NT2/D1 (cell line): ENCODE results near the gene SH2D6.
"Not testable (repeated sequence)": the region's sequence is repeated elsewhere in the genome, so short reads cannot be mapped to it uniquely, and the experiment has no call there.

ENCODE experiments used
- DNase-seq: peaks from one replicate; pipeline ENCODE4 v3.0.0-alpha.2; 2011; ENCODE audit warnings: low read depth, low spot score
- H3K27me3 ChIP-seq: 2 replicates; pipeline ENCODE4 v1.6.0; 2011; ENCODE audit warnings: mild to moderate bottlenecking; ENCODE audit not compliant: insufficient read length, insufficient read depth
- H3K36me3 ChIP-seq: 2 replicates; pipeline ENCODE4 v1.6.1; 2011; ENCODE audit warnings: mild to moderate bottlenecking, low read length, mixed read lengths; ENCODE audit not compliant: insufficient read depth, insufficient read length
- H3K4me1 ChIP-seq: 2 replicates; pipeline ENCODE4 v1.5.1; 2011; ENCODE audit not compliant: insufficient read depth, insufficient read length
- H3K4me3 ChIP-seq: 2 replicates; pipeline ENCODE4 v1.5.1; 2011; ENCODE audit warnings: low read depth; ENCODE audit not compliant: insufficient read length
- H3K9ac ChIP-seq: 2 replicates; pipeline ENCODE4 v1.6.0; 2011; ENCODE audit warnings: low read depth; ENCODE audit not compliant: insufficient read length
- H3K9me3 ChIP-seq: 2 replicates; pipeline ENCODE4 v1.5.1; 2011; ENCODE audit warnings: mild to moderate bottlenecking, low read length; ENCODE audit not compliant: insufficient read depth
- SUZ12 ChIP-seq: IDR thresholded peaks from 2 replicates; pipeline ENCODE4 v1.6.1; 2011; ENCODE audit not compliant: insufficient read length, insufficient read depth; ENCODE audit errors: extremely low read depth
- YY1 ChIP-seq: IDR thresholded peaks from 2 replicates; pipeline ENCODE4 v1.6.1; 2011; ENCODE audit not compliant: insufficient read length, insufficient read depth
- ZNF274 ChIP-seq: IDR thresholded peaks from 2 replicates; pipeline ENCODE4 v1.6.1; 2011; ENCODE audit warnings: mild to moderate bottlenecking, low read depth, low read length

Gene SH2D6

GRCh38 chr2:85481818-85482777, 63.6 kb downstream of the SH2D6 start:
- Histone ChIP-seq H3K27me3 (no peaks in the 10 kb centered on the region), H3K36me3 (no peaks in the 10 kb centered on the region), H3K9me3 (no peaks in the 10 kb centered on the region), H3K4me1 (no peaks in the 10 kb centered on the region), H3K9ac (no peak overlapping the region), H3K4me3 (no peak overlapping the region)
- no peak for DNase-seq
- TF ChIP-seq ZNF274 (no peak), SUZ12 (no peak), YY1 (no peak)

- not testable (repeated sequence) for H3K9ac ChIP-seq, H3K4me3 ChIP-seq, H3K9me3 ChIP-seq, H3K27me3 ChIP-seq, DNase-seq, H3K4me1 ChIP-seq, H3K36me3 ChIP-seq
Observed at GRCh38 chr2:85484615-85485014, 66.1 kb downstream of the SH2D6 start.

GRCh38 chr2:85485815-85486214, 67.3 kb downstream of the SH2D6 start:
- no peak overlapping the region for H3K9ac ChIP-seq
- no peaks in the 10 kb centered on the region for H3K27me3 ChIP-seq
- no peak for TF ChIP-seq YY1
- H3K4me3 ChIP-seq = no peak overlapping the region
- H3K9me3 ChIP-seq = no peaks in the 10 kb centered on the region; the same call in 1 of the 2 replicates
- H3K36me3 ChIP-seq = no peaks in the 10 kb centered on the region
- no peaks in the 10 kb centered on the region for H3K4me1 ChIP-seq
- DNase-seq = no peak
